HG03432 (cell line): ENCODE results near the gene DUSP28.

Experiments
- ATAC-seq: cut with Tn5 transposase; IDR thresholded peaks from one replicate; pipeline ENCODE4 v1.9.1; 2021; ENCODE audit warnings: mild to moderate bottlenecking, moderate library complexity; ENCODE audit not compliant: unreplicated experiment

DUSP28 gene

GRCh38 chr2:240597054-240597418, 36.9 kb downstream of the DUSP28 start:
- ATAC-seq = no peak

- ATAC-seq = no peak
Observed at GRCh38 chr2:240597419-240598181, 37.4 kb downstream of the DUSP28 start.

- ATAC-seq = no peak
Observed at GRCh38 chr2:240598311-240598911, 38.3 kb downstream of the DUSP28 start.

- no peak for ATAC-seq
Observed at GRCh38 chr2:240599141-240599583, 39.0 kb downstream of the DUSP28 start.

GRCh38 chr2:240600451-240600961, 40.3 kb downstream of the DUSP28 start:
- ATAC-seq = no peak

GRCh38 chr2:240601061-240601830, 41.1 kb downstream of the DUSP28 start:
- ATAC-seq = no peak

GRCh38 chr2:240601831-240602160, 41.6 kb downstream of the DUSP28 start:
- no peak for ATAC-seq

- no peak for ATAC-seq
Observed at GRCh38 chr2:240602266-240603050, 42.3 kb downstream of the DUSP28 start.

GRCh38 chr2:240603081-240603835, 43.1 kb downstream of the DUSP28 start:
- ATAC-seq = no peak

GRCh38 chr2:240603846-240604245, 43.7 kb downstream of the DUSP28 start:
- ATAC-seq = no peak

- no peak for ATAC-seq
Observed at GRCh38 chr2:240604291-240604938, 44.3 kb downstream of the DUSP28 start.

- ATAC-seq = no peak
Observed at GRCh38 chr2:240604939-240605716, 45.0 kb downstream of the DUSP28 start.

GRCh38 chr2:240605867-240606743, 45.9 kb downstream of the DUSP28 start:
- ATAC-seq = no peak

- no peak for ATAC-seq
Observed at GRCh38 chr2:240611601-240612210, 51.5 kb downstream of the DUSP28 start.
